Neutrophil (primary cell): Measurements from ENCODE around the gene MYEF2.

ENCODE experiments used
- H3K27ac ChIP-seq: fragments of 200-600 bp; sonication (generic); 2 replicates; pipeline ENCODE4 v1.5.1; 2016; ENCODE audit warnings: mild to moderate bottlenecking, moderate library complexity
- H3K27me3 ChIP-seq: fragments of 200-600 bp; sonication (generic); 2 replicates; pipeline ENCODE4 v1.6.0; 2016; ENCODE audit warnings: mild to moderate bottlenecking
- H3K36me3 ChIP-seq: fragments of 200-600 bp; sonication (generic); 2 replicates; pipeline ENCODE4 v1.5.1; 2017
- H3K4me1 ChIP-seq, 2 experiments: fragments of 200-600 bp in 1 of 2; sonication (generic) in 1 of 2; 1 replicate in 1 of 2; 2 replicates in 1 of 2; pipeline versions ENCODE4 v1.5.1 to v1.6.1; 2013 to 2016; ENCODE audit warnings: low read depth in 1 of 2, low read length in 1 of 2, mild to moderate bottlenecking in 1 of 2, moderate library complexity in 1 of 2; ENCODE audit not compliant: control insufficient read depth in 1 of 2, insufficient read depth in 1 of 2
- H3K4me3 ChIP-seq, 2 experiments: fragments of 200-600 bp in 1 of 2; sonication (generic) in 1 of 2; 1 replicate in 1 of 2; 2 replicates in 1 of 2; pipeline ENCODE4 v1.5.1; 2013 to 2016; ENCODE audit warnings: low read depth in 1 of 2, low read length in 1 of 2, mild to moderate bottlenecking in 1 of 2, moderate library complexity in 1 of 2
- H3K9me3 ChIP-seq: fragments of 200-600 bp; sonication (generic); 2 replicates; pipeline ENCODE4 v1.5.1; 2016
- TF ChIP-seq, protein P1 (sequence below): fragments of 200-600 bp; sonication (generic); IDR thresholded peaks from 2 replicates; pipeline ENCODE4 v1.5.1; 2016; ENCODE audit warnings: antibody characterized with exemption

Gene MYEF2

GRCh38 chr15:48145923-48146322 is 32.2 kb downstream of the MYEF2 start:
- Histone ChIP-seq H3K27ac (no peak overlapping the region), H3K36me3 (no peaks in the 10 kb centered on the region), H3K27me3 (no peaks in the 10 kb centered on the region), H3K9me3 (no peaks in the 10 kb centered on the region), H3K4me1 (no peaks in the 10 kb centered on the region), H3K4me3 (no peak overlapping the region)
- TF ChIP-seq, protein P1, sequence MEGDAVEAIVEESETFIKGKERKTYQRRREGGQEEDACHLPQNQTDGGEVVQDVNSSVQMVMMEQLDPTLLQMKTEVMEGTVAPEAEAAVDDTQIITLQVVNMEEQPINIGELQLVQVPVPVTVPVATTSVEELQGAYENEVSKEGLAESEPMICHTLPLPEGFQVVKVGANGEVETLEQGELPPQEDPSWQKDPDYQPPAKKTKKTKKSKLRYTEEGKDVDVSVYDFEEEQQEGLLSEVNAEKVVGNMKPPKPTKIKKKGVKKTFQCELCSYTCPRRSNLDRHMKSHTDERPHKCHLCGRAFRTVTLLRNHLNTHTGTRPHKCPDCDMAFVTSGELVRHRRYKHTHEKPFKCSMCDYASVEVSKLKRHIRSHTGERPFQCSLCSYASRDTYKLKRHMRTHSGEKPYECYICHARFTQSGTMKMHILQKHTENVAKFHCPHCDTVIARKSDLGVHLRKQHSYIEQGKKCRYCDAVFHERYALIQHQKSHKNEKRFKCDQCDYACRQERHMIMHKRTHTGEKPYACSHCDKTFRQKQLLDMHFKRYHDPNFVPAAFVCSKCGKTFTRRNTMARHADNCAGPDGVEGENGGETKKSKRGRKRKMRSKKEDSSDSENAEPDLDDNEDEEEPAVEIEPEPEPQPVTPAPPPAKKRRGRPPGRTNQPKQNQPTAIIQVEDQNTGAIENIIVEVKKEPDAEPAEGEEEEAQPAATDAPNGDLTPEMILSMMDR = no peak

DNA sequence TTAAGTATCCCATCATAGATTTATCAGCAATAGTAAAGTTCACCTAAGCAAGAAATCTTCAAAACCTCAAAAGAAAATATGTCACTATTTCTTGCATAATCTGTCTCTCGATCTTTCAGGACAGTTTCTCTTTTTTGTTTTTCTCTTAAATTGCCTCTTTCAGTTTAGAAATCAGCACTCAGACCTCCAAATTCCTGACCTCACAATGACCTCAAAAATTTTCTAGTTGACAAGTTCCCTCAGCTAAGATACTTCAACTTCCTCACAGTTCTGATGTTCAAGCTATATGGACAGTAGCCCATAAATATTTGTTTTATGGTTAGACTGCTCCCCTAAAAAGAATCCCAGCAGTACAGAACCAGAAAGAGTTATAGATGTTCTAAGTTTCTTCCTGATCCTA is 33.2 kb downstream of the MYEF2 start:
- Histone ChIP-seq H3K27ac (no peak overlapping the region), H3K9me3 (no peaks in the 10 kb centered on the region), H3K4me3 (no peak overlapping the region), H3K36me3 (no peaks in the 10 kb centered on the region), H3K27me3 (no peaks in the 10 kb centered on the region), H3K4me1 (no peaks in the 10 kb centered on the region)
- TF ChIP-seq, protein P1 = no peak

- TF ChIP-seq, protein P1 = no peak
- no peak overlapping the region for H3K4me3 ChIP-seq
- no peaks in the 10 kb centered on the region for H3K9me3 ChIP-seq
- H3K27me3 ChIP-seq = no peaks in the 10 kb centered on the region
- H3K36me3 ChIP-seq = no peaks in the 10 kb centered on the region
- no peak overlapping the region for H3K27ac ChIP-seq
- no peaks in the 10 kb centered on the region for H3K4me1 ChIP-seq
Measured at GRCh38 chr15:48143856-48144255, 34.2 kb downstream of the MYEF2 start.

DNA sequence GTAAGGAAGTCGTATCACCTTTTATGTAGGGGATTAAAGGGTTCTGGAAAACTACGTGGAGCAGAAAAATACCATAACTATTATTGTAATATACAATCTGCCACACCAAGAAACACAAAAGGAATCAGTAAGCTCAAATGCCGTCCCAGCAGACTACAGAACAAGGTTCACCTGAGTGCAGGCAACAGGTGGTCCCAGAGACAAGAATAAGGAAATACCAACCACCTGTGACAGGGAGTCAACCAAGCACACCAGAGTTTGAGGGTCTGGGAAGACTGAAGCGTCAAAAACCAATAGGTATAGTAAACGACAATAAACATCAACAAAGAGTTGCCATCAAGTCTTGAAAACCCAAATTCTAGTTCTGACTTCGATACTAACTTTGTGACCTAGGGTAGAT is 45.2 kb downstream of the MYEF2 start:
- no peak overlapping the region for H3K4me3 ChIP-seq
- no peak overlapping the region for H3K27ac ChIP-seq
- peaks cover 7% of the 10 kb centered on the region for H3K27me3 ChIP-seq
- H3K36me3 ChIP-seq = no peaks in the 10 kb centered on the region
- TF ChIP-seq, protein P1 = no peak
- H3K9me3 ChIP-seq = no peaks in the 10 kb centered on the region
- H3K4me1 ChIP-seq = no peaks in the 10 kb centered on the region

DNA sequence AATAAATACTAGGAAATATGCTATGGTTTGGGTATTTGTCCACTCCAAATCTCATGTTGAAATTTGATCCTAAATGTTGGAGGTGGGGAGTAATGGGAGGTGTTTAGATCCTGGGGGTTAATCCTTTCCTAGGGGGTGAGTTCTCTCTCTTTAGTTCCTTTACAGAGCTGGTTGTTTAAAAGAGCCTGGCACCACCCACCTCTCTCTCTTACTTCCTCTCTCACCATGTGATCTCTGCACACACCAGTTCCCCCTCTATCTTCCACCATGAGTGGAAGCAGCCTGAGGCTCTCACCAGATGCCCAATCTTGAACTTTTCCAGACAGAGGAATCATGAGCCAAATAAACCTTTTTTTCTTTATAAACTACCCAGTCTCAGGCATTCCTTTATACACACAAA is 46.8 kb downstream of the MYEF2 start:
- Histone ChIP-seq H3K9me3 (no peaks in the 10 kb centered on the region), H3K4me3 (no peak overlapping the region), H3K27ac (no peak overlapping the region), H3K27me3 (peaks cover 19% of the 10 kb centered on the region), H3K4me1 (no peaks in the 10 kb centered on the region), H3K36me3 (no peaks in the 10 kb centered on the region)
- TF ChIP-seq, protein P1 = no peak
